K562 (cell line): ENCODE measurements around the gene KRT33B. TPM values are rescaled to one million over a fixed set of nuclear protein-coding genes. Genes with fewer than 3 reads are reported as not detected.

Source experiments
- ATAC-seq: fragments of 200-7000 bp; cut with Tn5 transposase; 3 replicates; pipeline ENCODE4 v1.9.1; 2020; ENCODE audit warnings: moderate library complexity
- BruUV-seq: library from RNA; stranded (reverse); fragments of 400-500 nt; replicated peaks from 2 replicates; lab custom pipeline; 2021; lab: Mats Ljungman, UMichigan
- CTCF ChIA-PET: fragments of 300-600 bp; formaldehyde crosslinking; extraction: SDS; loops from one replicate; lab custom pipeline; 2021; ENCODE audit warnings: low intra/inter-chr PET ratio; lab: Yijun Ruan, JAX
- POLR2A ChIA-PET: fragments of 300-600, 350-650 bp; sonication (Branson Sonifier 250); formaldehyde crosslinking; extraction: SDS; loops from one replicate; lab custom pipeline; 2021; ENCODE audit warnings: antibody characterized with exemption, inconsistent platforms; lab: Yijun Ruan, JAX
- DNase-seq, 4 experiments: peaks; one replicate each; pipeline versions ENCODE4 v3.0.0 to v3.0.0-alpha.2; 2011 to 2018; ENCODE audit warnings: low spot score in 3 of 4, mixed read lengths in 3 of 4; ENCODE audit errors: extremely low read depth in 1 of 4
- FAIRE-seq: peaks from 2 replicates; lab custom pipeline; 2011; peaks lifted over from hg19 to GRCh38; lab: Jason Lieb, UNC
- H2AFZ ChIP-seq: 2 replicates; pipeline ENCODE4 v1.6.0; 2011; ENCODE audit warnings: low read depth, low read length, control low read depth, inconsistent platforms
- H3K27ac ChIP-seq: fragments of 200-600 bp; 3 replicates; pipeline ENCODE4 v1.8.0; 2011; ENCODE audit warnings: low read depth, mild to moderate bottlenecking, control low read depth, inconsistent platforms, low read length, moderate library complexity, mixed read lengths; ENCODE audit errors: extremely low read depth
- H3K27me3 ChIP-seq, 2 experiments: fragments of 300-600 bp in 1 of 2; 2 replicates in 1 of 2; 3 replicates in 1 of 2; pipeline versions ENCODE4 v1.6.0 to v1.8.0; 2011; ENCODE audit warnings: inconsistent platforms in 2 of 2, low read length in 2 of 2, mild to moderate bottlenecking in 1 of 2, mixed read lengths in 1 of 2, moderate library complexity in 1 of 2; ENCODE audit not compliant: control insufficient read depth in 2 of 2, insufficient read depth in 2 of 2
- H3K36me3 ChIP-seq: fragments of 300-600 bp; 3 replicates; pipeline ENCODE4 v1.8.0; 2011; ENCODE audit warnings: mild to moderate bottlenecking, low read length, inconsistent platforms; ENCODE audit not compliant: control insufficient read depth, insufficient read depth
- H3K4me1 ChIP-seq, 2 experiments: fragments of 200-600 bp in 1 of 2; replicated peaks in 1 of 2; 2 replicates in 1 of 2; 3 replicates in 1 of 2; pipeline versions ENCODE4 v1.5.1 to v1.8.0; 2011; ENCODE audit warnings: inconsistent platforms in 2 of 2, low read length in 2 of 2, mild to moderate bottlenecking in 1 of 2, mixed read lengths in 1 of 2, moderate library complexity in 1 of 2; ENCODE audit not compliant: control insufficient read depth in 2 of 2, insufficient read depth in 2 of 2
- H3K4me2 ChIP-seq: 2 replicates; pipeline ENCODE4 v1.6.1; 2011; ENCODE audit warnings: low read length, control low read depth, inconsistent platforms, mixed read lengths; ENCODE audit not compliant: insufficient read depth
- H3K4me3 ChIP-seq: fragments of 200-600 bp; sonication (generic), shearing (Covaris generic); 2 replicates; pipeline ENCODE4 v1.5.1; 2016; ENCODE audit warnings: control low read depth, inconsistent platforms
- H3K79me2 ChIP-seq: fragments of 200-600 bp; 3 replicates; pipeline ENCODE4 v1.8.0; 2011; ENCODE audit warnings: low read length, inconsistent platforms; ENCODE audit not compliant: control insufficient read depth, insufficient read depth
- H3K9ac ChIP-seq, 2 experiments: 2 replicates each; pipeline versions ENCODE4 v1.6.0 to v1.6.1; 2011; ENCODE audit warnings: low read depth in 2 of 2, low read length in 2 of 2, control low read depth in 1 of 2, inconsistent platforms in 1 of 2, mild to moderate bottlenecking in 1 of 2, mixed read lengths in 1 of 2; ENCODE audit not compliant: insufficient read depth in 1 of 2
- H3K9me1 ChIP-seq: one replicate; pipeline ENCODE4 v1.6.0; 2011; ENCODE audit warnings: inconsistent platforms, mild to moderate bottlenecking, low read length, moderate library complexity; ENCODE audit not compliant: control insufficient read depth, insufficient read depth
- H3K9me3 ChIP-seq: replicated peaks from 2 replicates; pipeline ENCODE4 v1.5.1; 2011; ENCODE audit warnings: low read depth, low read length, inconsistent platforms; ENCODE audit not compliant: control insufficient read depth, insufficient read depth
- H4K20me1 ChIP-seq: replicated peaks from 2 replicates; pipeline ENCODE4 v1.6.1; 2011; ENCODE audit warnings: low read length, inconsistent platforms, mixed read lengths; ENCODE audit not compliant: control insufficient read depth, insufficient read depth
- ARHGAP35 ChIP-seq: fragments of 450-650 bp; IDR thresholded peaks from 2 replicates; pipeline ENCODE4 v1.6.1; 2018; ENCODE audit not compliant: partially characterized antibody
- CREB3L1 ChIP-seq: fragments of 450-650 bp; IDR thresholded peaks from 2 replicates; pipeline ENCODE4 v1.6.1; 2014; ENCODE audit warnings: low read depth, mild to moderate bottlenecking, moderate library complexity, borderline replicate concordance
- GABPA ChIP-seq: fragments of 200-800 bp; sonication (Bioruptor generic); conservative IDR thresholded peaks from 2 replicates; pipeline ENCODE4 v1.6.1; 2016; ENCODE audit warnings: low read depth, missing genetic modification characterization, missing compliant biosample characterization
- GABPB2 ChIP-seq: fragments of 250-450 bp; sonication (Bioruptor Pico); conservative IDR thresholded peaks from 2 replicates; pipeline ENCODE4 v1.5.1; 2021; ENCODE audit warnings: mild to moderate bottlenecking
- HNRNPLL ChIP-seq: fragments of 200-400 bp; formaldehyde crosslinking; IDR thresholded peaks from 2 replicates; pipeline ENCODE4 v1.6.1; 2017; ENCODE audit warnings: low read length, low read depth, mild to moderate bottlenecking; ENCODE audit not compliant: poor library complexity, severe bottlenecking
- ID3 ChIP-seq, 2 experiments: fragments of 250-450 bp in 1 of 2; fragments of 450-650 bp in 1 of 2; sonication (Bioruptor Pico) in 1 of 2; IDR thresholded peaks; 2 replicates each; pipeline versions ENCODE4 v1.6.1 to v1.8.0; 2016 to 2021; ENCODE audit warnings: mild to moderate bottlenecking in 2 of 2, moderate library complexity in 2 of 2, missing compliant biosample characterization in 1 of 2, missing genetic modification characterization in 1 of 2
- MEF2D ChIP-seq: conservative IDR thresholded peaks from 2 replicates; pipeline ENCODE4 v1.6.1; 2016; ENCODE audit warnings: low read depth, missing genetic modification characterization, missing compliant biosample characterization
- POLR3A ChIP-seq: IDR thresholded peaks from 2 replicates; pipeline ENCODE4 v1.6.1; 2011; ENCODE audit warnings: borderline replicate concordance, mild to moderate bottlenecking, moderate library complexity; ENCODE audit not compliant: insufficient read length, insufficient read depth; ENCODE audit errors: extremely low read depth
- SMAD4 ChIP-seq: fragments of 250-450 bp; sonication (Bioruptor Pico); conservative IDR thresholded peaks from 2 replicates; pipeline ENCODE4 v1.8.0; 2021; ENCODE audit warnings: inconsistent platforms, mild to moderate bottlenecking, moderate library complexity
- SMARCA4 ChIP-seq: fragments of 450-650 bp; IDR thresholded peaks from 2 replicates; pipeline ENCODE4 v1.6.1; 2016
- ZBED1 ChIP-seq: IDR thresholded peaks from 2 replicates; pipeline ENCODE4 v1.6.1; 2014
- ZNF699 ChIP-seq: fragments of 250-450 bp; sonication (Bioruptor Pico); IDR thresholded peaks from 2 replicates; pipeline ENCODE4 v1.8.0; 2021; ENCODE audit warnings: mild to moderate bottlenecking, moderate library complexity; ENCODE audit not compliant: insufficient replicate concordance
- WGBS: fragments of 100-300 bp; shearing (Covaris generic); methylation state at CpG from one replicate; pipeline ENCODE4 v1.1.6; 2016; ENCODE audit warnings: low coverage, mixed read lengths; ENCODE audit not compliant: insufficient coverage; ENCODE audit errors: missing lambda C conversion rate; 5-methylcytosine and 5-hydroxymethylcytosine counted together
- in situ Hi-C: fragments of 300-500 bp; cut with MboI; formaldehyde crosslinking; loops from 4 replicates; pipeline ENCODE4 v1.15.0; 2018; ENCODE audit warnings: inconsistent platforms, mixed read lengths
- intact Hi-C: fragments of 100-400 bp; cut with micrococcal nuclease; formaldehyde crosslinking; loops from 2 replicates; pipeline ENCODE4 v1.14.2; 2022
- polyA plus RNA-seq, 8 experiments: library from polyadenylated mRNA; depleted of rRNA in 4 of 8; stranded (reverse) in 5 of 8; unstranded in 3 of 8; fragments of >200 nt; fragmentation: Nextera tagmentation in 2 of 8; fragmentation: Illumina TruSeq in 1 of 8; extraction: Ambion mirVana in 2 of 8; extraction: Trizol in 1 of 8; gene quantifications; 2 replicates each; pipeline versions ENCODE4 v1.2.1 to v1.2.3, GENCODE V29; 2011 to 2014; ENCODE audit warnings: inconsistent platforms in 1 of 8, missing spikeins in 1 of 8
- total RNA-seq, 7 experiments: library from RNA; depleted of rRNA in 6 of 7; stranded (reverse); fragments of >200 nt in 6 of 7; fragmentation: Illumina TruSeq in 2 of 7; extraction: Trizol in 2 of 7; gene quantifications; 2 replicates each; pipeline versions ENCODE4 v1.2.1 to v1.2.3, GENCODE V29; 2011 to 2021; ENCODE audit warnings: low replicate concordance in 1 of 7

The KRT33B gene
- total and polyA plus RNA-seq, 9 of the 15 experiments (the other 6 are each of a cell fraction or from before 2014, with no cell fraction given), result not detected

- Histone ChIP-seq H3K36me3 (no peaks in the 10 kb centered on the region), H3K4me3 (no peak overlapping the region), H3K9me3 (no peaks in the 10 kb centered on the region)
- TF ChIP-seq GABPA (tag) (no peak), HNRNPLL (no peak), ZBED1 (no peak), CREB3L1 (no peak), SMARCA4 (no peak), POLR3A (no peak), ARHGAP35 (no peak), GABPB2 (CRISPR knock-in tag) (no peak), MEF2D (no peak), ID3 (CRISPR knock-in tag; IDR thresholded peaks at IDR 0.05) (no peak), ID3 (tag; IDR thresholded peaks at IDR 0.05) (no peak), ZNF699 (CRISPR knock-in tag) (no peak), SMAD4 (no peak)
- TF ChIP-seq, all 486 proteins: peak for 0
- WGBS, result 0% methylated on average over 7 of the region's 7 CpGs
- DNase-seq, result no peak
- ChIA-PET POLR2A (no interaction called here), CTCF (no interaction called here)
- Histone ChIP-seq H4K20me1 (no peaks in the 10 kb centered on the region; the same call in 1 of the 2 replicates), H3K79me2 (no peaks in the 10 kb centered on the region), H3K9ac (no peak overlapping the region), H2AFZ (no peak overlapping the region), H3K4me1 (no peaks in the 10 kb centered on the region), H3K27ac (no peak overlapping the region), H3K4me2 (no peak overlapping the region), H3K27me3 (peaks cover 0 to 12% of the 10 kb centered on the region in 2 experiments; a peak in 1 of 5 replicates), H3K9me1 (no peaks in the 10 kb centered on the region)
- intact Hi-C loops (no loop called here), in situ Hi-C loops (no loop called here)
- no TSS peak for BruUV-seq
- ATAC-seq, result no peak
- no peak for FAIRE-seq
Measured at GRCh38 chr17:41331606-41332005, 38.0 kb downstream of the KRT33B start.
